ENCODE measurements around the gene NUDT3. TPM values are rescaled to one million over a fixed set of nuclear protein-coding genes. Genes with fewer than 3 reads are reported as not detected.

NUDT3 gene
- total and polyA plus RNA-seq, 4 donors = 9.0 to 38.5 (median 22.8) TPM

DNA sequence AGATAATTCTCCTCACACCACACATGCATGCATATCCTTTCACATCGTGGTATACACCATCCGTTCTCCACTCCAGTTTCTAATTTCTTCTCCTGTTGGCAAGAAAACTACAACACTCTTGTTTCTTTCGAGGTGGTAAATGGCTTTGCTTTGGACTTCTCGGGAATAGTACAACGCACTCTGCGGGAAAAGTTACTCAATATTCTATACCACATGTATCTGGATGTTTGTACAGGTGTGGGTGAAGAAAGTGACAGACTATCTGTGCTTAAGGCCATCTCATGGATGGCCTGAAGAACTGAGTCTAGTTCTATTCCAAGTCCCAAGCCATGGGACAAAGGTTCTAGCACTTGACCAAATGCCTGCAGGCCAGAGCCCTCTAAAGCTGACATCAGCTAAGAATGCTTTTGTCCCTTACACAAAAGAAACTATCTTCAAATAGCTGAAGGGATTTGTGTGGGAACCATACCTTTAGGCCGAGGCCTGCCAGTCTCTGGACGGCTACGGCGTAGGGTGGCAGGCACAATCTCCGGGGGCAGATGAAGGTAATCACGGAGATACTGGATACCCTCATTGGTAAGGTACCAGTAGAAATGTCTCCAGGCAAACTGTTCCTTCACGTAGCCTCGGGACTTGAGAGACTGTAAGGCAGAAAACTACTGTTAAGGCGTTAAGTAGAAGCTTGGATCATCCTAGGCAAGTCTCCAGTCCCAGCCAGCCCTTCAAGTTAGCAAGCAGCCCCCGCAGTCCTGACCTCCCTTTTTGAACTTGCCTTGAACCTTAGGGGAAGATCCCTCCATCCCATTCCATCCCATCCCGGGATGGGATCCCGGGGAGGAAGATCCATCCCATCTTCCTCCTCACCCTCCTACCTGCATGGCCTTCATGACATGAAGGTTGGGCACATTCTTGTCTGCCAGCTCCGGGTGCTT lies 32.0 kb upstream of the NUDT3 start:
- peaks cover 21 to 40% (median 33%) of the 10 kb centered on the region in 4 donors for H3K36me3 ChIP-seq (ENCODE audit: control insufficient read depth in 4 of 4, insufficient read depth in 4 of 4, low read length in 4 of 4)
- H3K9me3 ChIP-seq (ENCODE audit: control insufficient read depth in 4 of 4, insufficient read depth in 3 of 4, low read length in 3 of 4) = no peaks in the 10 kb centered on the region
- H3K27ac ChIP-seq (ENCODE audit: low read depth in 1 of 2, low read length in 1 of 2) = peak overlapping the region in 1 of 2 donors; percentile 93
- WGBS, 2 donors = 83 to 87% methylated on average over 19 of the region's 19 CpGs
- ATAC-seq (ENCODE audit: insufficient read depth, low FRiP score) (no peak), DNase-seq (no peak)
- peak overlapping the region; percentile 88 for H3K4me3 ChIP-seq
- H3K27me3 ChIP-seq (ENCODE audit: control insufficient read depth in 3 of 3, insufficient read depth in 3 of 3, low read length in 2 of 3) = no peaks in the 10 kb centered on the region
- TF ChIP-seq, protein P1, sequence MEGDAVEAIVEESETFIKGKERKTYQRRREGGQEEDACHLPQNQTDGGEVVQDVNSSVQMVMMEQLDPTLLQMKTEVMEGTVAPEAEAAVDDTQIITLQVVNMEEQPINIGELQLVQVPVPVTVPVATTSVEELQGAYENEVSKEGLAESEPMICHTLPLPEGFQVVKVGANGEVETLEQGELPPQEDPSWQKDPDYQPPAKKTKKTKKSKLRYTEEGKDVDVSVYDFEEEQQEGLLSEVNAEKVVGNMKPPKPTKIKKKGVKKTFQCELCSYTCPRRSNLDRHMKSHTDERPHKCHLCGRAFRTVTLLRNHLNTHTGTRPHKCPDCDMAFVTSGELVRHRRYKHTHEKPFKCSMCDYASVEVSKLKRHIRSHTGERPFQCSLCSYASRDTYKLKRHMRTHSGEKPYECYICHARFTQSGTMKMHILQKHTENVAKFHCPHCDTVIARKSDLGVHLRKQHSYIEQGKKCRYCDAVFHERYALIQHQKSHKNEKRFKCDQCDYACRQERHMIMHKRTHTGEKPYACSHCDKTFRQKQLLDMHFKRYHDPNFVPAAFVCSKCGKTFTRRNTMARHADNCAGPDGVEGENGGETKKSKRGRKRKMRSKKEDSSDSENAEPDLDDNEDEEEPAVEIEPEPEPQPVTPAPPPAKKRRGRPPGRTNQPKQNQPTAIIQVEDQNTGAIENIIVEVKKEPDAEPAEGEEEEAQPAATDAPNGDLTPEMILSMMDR (IDR thresholded peaks at IDR 0.05; ENCODE audit: control extremely low read depth, extremely low read depth) = no peak
- H3K4me1 ChIP-seq (ENCODE audit: control insufficient read depth in 5 of 5, insufficient read depth in 5 of 5, low read length in 5 of 5) = peaks cover 0 to 10% (median 7%) of the 10 kb centered on the region in 5 donors
- H3K9ac ChIP-seq (ENCODE audit: insufficient read depth in 1 of 2, low read length in 2 of 2) = peak overlapping the region; percentile 95 to 99

- peaks cover 0 to 10% (median 7%) of the 10 kb centered on the region in 5 donors for H3K4me1 ChIP-seq (ENCODE audit: control insufficient read depth in 5 of 5, insufficient read depth in 5 of 5, low read length in 5 of 5)
- DNase-seq (no peak), ATAC-seq (ENCODE audit: insufficient read depth, low FRiP score) (no peak)
- H3K27ac ChIP-seq (ENCODE audit: low read depth in 1 of 2, low read length in 1 of 2) = no peak overlapping the region
- H3K9ac ChIP-seq (ENCODE audit: insufficient read depth in 1 of 2, low read length in 2 of 2) = no peak overlapping the region
- no peak overlapping the region for H3K4me3 ChIP-seq
- 95 to 97% methylated on average over 5 of the region's 5 CpGs for WGBS, 2 donors
- H3K27me3 ChIP-seq (ENCODE audit: control insufficient read depth in 3 of 3, insufficient read depth in 3 of 3, low read length in 2 of 3) = no peaks in the 10 kb centered on the region
- H3K9me3 ChIP-seq (ENCODE audit: control insufficient read depth in 4 of 4, insufficient read depth in 3 of 4, low read length in 3 of 4) = no peaks in the 10 kb centered on the region
- H3K36me3 ChIP-seq (ENCODE audit: control insufficient read depth in 4 of 4, insufficient read depth in 4 of 4, low read length in 4 of 4) = peaks cover 25 to 45% (median 39%) of the 10 kb centered on the region in 4 donors
- TF ChIP-seq, protein P1 (IDR thresholded peaks at IDR 0.05; ENCODE audit: control extremely low read depth, extremely low read depth) = no peak
Observed at GRCh38 chr6:34423254-34423653, 30.8 kb upstream of the NUDT3 start.

DNA sequence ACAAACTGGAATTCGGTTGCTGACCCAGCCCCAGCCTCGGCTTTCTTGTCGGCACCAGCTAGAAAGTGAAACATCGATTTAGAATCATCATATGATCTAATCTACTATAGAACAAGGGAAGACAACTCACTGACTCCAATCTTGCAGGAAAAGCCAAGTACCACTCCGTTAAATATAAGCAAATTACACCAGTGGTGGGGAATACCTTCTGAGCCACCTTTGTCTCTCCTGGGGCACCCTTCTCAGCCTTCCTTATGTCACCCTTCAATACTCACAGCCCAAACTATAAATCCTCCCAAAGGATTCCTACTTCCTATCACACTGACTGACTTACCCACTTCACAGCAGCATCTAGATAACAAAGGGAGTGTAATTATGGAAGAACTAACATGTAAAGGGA lies 25.9 kb upstream of the NUDT3 start:
- H3K9ac ChIP-seq (ENCODE audit: insufficient read depth in 1 of 2, low read length in 2 of 2) = no peak overlapping the region
- H3K36me3 ChIP-seq (ENCODE audit: control insufficient read depth in 4 of 4, insufficient read depth in 4 of 4, low read length in 4 of 4) = peaks cover 36 to 53% (median 49%) of the 10 kb centered on the region in 4 donors
- DNase-seq (no peak), ATAC-seq (ENCODE audit: insufficient read depth, low FRiP score) (no peak)
- peaks cover 0 to 7% (median 0%) of the 10 kb centered on the region in 5 donors for H3K4me1 ChIP-seq (ENCODE audit: control insufficient read depth in 5 of 5, insufficient read depth in 5 of 5, low read length in 5 of 5)
- no peaks in the 10 kb centered on the region for H3K9me3 ChIP-seq (ENCODE audit: control insufficient read depth in 4 of 4, insufficient read depth in 3 of 4, low read length in 3 of 4)
- no peaks in the 10 kb centered on the region for H3K27me3 ChIP-seq (ENCODE audit: control insufficient read depth in 3 of 3, insufficient read depth in 3 of 3, low read length in 2 of 3)
- H3K27ac ChIP-seq (ENCODE audit: low read depth in 1 of 2, low read length in 1 of 2) = no peak overlapping the region
- WGBS, 2 donors = 89 to 91% methylated on average over 5 of the region's 5 CpGs
- TF ChIP-seq, protein P1 (IDR thresholded peaks at IDR 0.05; ENCODE audit: control extremely low read depth, extremely low read depth) = no peak
- H3K4me3 ChIP-seq = no peak overlapping the region
